Measurements from ENCODE around the gene ADM. TPM values are rescaled to one million over a fixed set of nuclear protein-coding genes. Genes with fewer than 3 reads are reported as not detected.

Gene ADM
- total RNA-seq, 1 experiment from 2014 or later: 263 TPM

DNA sequence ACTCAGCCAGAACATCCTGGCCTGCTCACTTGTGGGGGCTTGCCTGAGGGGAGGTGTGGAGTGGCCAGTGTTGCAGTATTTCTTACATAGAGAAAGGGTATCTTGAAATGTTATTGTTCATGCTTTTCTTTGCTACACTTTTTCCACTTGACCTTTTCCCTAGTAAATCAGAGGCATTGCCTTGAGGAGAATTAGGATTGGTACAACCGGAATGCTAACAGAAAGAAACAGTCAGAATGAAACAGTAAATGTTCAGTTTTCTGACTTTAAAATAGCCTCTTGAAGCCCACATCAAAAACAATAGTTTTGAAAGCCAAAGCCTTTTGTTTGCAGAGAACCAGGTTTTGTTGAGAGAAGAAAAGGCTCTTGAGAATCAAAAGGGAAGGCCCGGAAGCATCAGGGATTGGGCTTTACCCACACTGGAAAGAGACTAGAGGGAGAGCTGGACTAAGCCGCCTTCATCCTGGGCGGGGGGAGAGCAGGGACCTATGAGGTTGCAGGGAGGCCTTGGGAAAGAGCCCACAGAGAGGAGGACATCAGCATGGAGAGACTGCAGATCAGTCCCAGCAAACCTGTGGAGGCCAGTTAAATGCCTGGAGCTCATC, 12.4 kb downstream of the ADM start:
- Histone ChIP-seq H3K36me3 (ENCODE audit: control insufficient read depth, insufficient read depth, low read length) (no peaks in the 10 kb centered on the region), H3K27me3 (ENCODE audit: control insufficient read depth, insufficient read depth, low read length) (no peaks in the 10 kb centered on the region), H3K4me3 (ENCODE audit: low read depth in 2 of 2, low read length in 2 of 2) (no peak overlapping the region), H3K4me1 (ENCODE audit: control insufficient read depth, insufficient read depth, low read length) (peaks cover 64% of the 10 kb centered on the region), H3K9me3 (ENCODE audit: control insufficient read depth, insufficient read depth, low read depth, low read length) (no peaks in the 10 kb centered on the region), H3K27ac (ENCODE audit: low read length) (peak overlapping the region; percentile 90)
- DNase-seq (ENCODE audit: low read depth, low spot score) (no peak), ATAC-seq (no peak)
- BruUV-seq (replicated peaks): no TSS peak
- ChIA-PET POLR2A (interaction anchor here (0.6 to 1.2 kb wide), 2 partner anchors 8 to 486 kb away, joined by 3 to 4 read pairs; no protein-coding TSS in a partner anchor), CTCF (interaction anchor here (0.6 to 0.7 kb wide), 4 partner anchors 51 to 716 kb away, joined by 3 to 5 read pairs (median 4); no protein-coding TSS in a partner anchor)
- intact Hi-C loops (cut with micrococcal nuclease; ENCODE audit: unreplicated experiment): no loop called here
- TF ChIP-seq, protein P1, sequence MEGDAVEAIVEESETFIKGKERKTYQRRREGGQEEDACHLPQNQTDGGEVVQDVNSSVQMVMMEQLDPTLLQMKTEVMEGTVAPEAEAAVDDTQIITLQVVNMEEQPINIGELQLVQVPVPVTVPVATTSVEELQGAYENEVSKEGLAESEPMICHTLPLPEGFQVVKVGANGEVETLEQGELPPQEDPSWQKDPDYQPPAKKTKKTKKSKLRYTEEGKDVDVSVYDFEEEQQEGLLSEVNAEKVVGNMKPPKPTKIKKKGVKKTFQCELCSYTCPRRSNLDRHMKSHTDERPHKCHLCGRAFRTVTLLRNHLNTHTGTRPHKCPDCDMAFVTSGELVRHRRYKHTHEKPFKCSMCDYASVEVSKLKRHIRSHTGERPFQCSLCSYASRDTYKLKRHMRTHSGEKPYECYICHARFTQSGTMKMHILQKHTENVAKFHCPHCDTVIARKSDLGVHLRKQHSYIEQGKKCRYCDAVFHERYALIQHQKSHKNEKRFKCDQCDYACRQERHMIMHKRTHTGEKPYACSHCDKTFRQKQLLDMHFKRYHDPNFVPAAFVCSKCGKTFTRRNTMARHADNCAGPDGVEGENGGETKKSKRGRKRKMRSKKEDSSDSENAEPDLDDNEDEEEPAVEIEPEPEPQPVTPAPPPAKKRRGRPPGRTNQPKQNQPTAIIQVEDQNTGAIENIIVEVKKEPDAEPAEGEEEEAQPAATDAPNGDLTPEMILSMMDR (IDR thresholded peaks at IDR 0.05): no peak
- TF ChIP-seq SIN3A (IDR thresholded peaks at IDR 0.05; ENCODE audit: borderline replicate concordance, insufficient read depth, low read depth, low read length) (no peak), TCF7L2 (IDR thresholded peaks at IDR 0.05; ENCODE audit: low read depth, low read length) (no peak), POLR2AphosphoS5 (IDR thresholded peaks at IDR 0.05; ENCODE audit: low read depth, low read length) (no peak)
- TF ChIP-seq, protein P2, sequence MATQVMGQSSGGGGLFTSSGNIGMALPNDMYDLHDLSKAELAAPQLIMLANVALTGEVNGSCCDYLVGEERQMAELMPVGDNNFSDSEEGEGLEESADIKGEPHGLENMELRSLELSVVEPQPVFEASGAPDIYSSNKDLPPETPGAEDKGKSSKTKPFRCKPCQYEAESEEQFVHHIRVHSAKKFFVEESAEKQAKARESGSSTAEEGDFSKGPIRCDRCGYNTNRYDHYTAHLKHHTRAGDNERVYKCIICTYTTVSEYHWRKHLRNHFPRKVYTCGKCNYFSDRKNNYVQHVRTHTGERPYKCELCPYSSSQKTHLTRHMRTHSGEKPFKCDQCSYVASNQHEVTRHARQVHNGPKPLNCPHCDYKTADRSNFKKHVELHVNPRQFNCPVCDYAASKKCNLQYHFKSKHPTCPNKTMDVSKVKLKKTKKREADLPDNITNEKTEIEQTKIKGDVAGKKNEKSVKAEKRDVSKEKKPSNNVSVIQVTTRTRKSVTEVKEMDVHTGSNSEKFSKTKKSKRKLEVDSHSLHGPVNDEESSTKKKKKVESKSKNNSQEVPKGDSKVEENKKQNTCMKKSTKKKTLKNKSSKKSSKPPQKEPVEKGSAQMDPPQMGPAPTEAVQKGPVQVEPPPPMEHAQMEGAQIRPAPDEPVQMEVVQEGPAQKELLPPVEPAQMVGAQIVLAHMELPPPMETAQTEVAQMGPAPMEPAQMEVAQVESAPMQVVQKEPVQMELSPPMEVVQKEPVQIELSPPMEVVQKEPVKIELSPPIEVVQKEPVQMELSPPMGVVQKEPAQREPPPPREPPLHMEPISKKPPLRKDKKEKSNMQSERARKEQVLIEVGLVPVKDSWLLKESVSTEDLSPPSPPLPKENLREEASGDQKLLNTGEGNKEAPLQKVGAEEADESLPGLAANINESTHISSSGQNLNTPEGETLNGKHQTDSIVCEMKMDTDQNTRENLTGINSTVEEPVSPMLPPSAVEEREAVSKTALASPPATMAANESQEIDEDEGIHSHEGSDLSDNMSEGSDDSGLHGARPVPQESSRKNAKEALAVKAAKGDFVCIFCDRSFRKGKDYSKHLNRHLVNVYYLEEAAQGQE (IDR thresholded peaks at IDR 0.05; ENCODE audit: insufficient read depth in 1 of 2, low read depth in 2 of 2, low read length in 1 of 2): no peak
- in situ Hi-C loops (cut with HindIII; ENCODE audit: low pct_unique_long_range_greater_than_20kb, low sequenced_read_pairs): loop anchor here (25.0 kb wide), 2 partner anchors 455 to 730 kb away; no protein-coding TSS in a partner anchor

DNA sequence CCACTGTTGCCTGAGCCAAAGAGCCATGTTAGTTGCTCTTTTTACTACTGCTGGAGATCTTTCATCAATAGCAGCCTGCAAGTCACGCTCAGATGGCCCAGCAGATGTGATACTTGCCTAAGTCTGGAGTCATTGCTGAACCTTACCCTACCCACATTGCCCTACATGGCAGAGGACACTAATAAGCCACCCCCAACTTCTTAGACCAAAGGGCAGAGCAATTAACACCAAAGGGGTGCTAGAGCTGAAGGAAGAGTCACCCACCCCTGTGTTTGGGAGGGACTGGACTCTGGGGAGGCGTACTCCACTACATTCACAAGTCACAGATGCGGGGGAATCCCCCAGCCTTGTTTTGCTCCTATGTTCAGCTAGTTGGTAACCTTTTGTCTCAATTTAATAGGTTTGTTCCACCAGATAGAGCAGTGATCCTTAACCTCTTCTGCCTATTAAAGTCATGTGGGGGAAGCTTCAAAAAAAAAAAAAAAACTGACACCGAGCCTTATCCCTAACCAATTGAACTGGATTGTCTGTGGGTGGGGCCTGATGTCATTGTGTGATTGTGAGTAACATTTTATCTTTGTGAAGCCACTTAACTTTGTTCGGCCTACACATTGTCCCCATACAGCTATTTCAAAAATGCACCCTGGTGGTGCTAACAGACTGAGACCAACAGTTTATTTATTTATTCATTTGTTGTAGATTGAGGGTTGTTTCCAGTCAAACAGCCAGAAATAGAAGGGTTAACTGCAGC, 13.1 kb downstream of the ADM start:
- Histone ChIP-seq H3K9me3 (ENCODE audit: control insufficient read depth, insufficient read depth, low read depth, low read length) (no peaks in the 10 kb centered on the region), H3K27me3 (ENCODE audit: control insufficient read depth, insufficient read depth, low read length) (no peaks in the 10 kb centered on the region), H3K36me3 (ENCODE audit: control insufficient read depth, insufficient read depth, low read length) (no peaks in the 10 kb centered on the region), H3K27ac (ENCODE audit: low read length) (peak overlapping the region; percentile 90), H3K4me3 (ENCODE audit: low read depth in 2 of 2, low read length in 2 of 2) (no peak overlapping the region), H3K4me1 (ENCODE audit: control insufficient read depth, insufficient read depth, low read length) (peaks cover 71% of the 10 kb centered on the region)
- DNase-seq (ENCODE audit: low read depth, low spot score) (no peak), ATAC-seq (no peak)
- intact Hi-C loops (cut with micrococcal nuclease; ENCODE audit: unreplicated experiment): no loop called here
- TF ChIP-seq POLR2AphosphoS5 (IDR thresholded peaks at IDR 0.05; ENCODE audit: low read depth, low read length) (no peak), SIN3A (IDR thresholded peaks at IDR 0.05; ENCODE audit: borderline replicate concordance, insufficient read depth, low read depth, low read length) (no peak), TCF7L2 (IDR thresholded peaks at IDR 0.05; ENCODE audit: low read depth, low read length) (no peak)
- TF ChIP-seq, protein P2 (IDR thresholded peaks at IDR 0.05; ENCODE audit: insufficient read depth in 1 of 2, low read depth in 2 of 2, low read length in 1 of 2): no peak
- TF ChIP-seq, protein P1 (IDR thresholded peaks at IDR 0.05): no peak
- POLR2A ChIA-PET: interaction anchor here (0.6 to 1.2 kb wide), 2 partner anchors 8 to 487 kb away, joined by 3 to 4 read pairs; no protein-coding TSS in a partner anchor
- in situ Hi-C loops (cut with HindIII; ENCODE audit: low pct_unique_long_range_greater_than_20kb, low sequenced_read_pairs): loop anchor here (25.0 kb wide), 2 partner anchors 456 to 731 kb away; no protein-coding TSS in a partner anchor
- BruUV-seq (replicated peaks): no TSS peak
- CTCF ChIA-PET: interaction anchor here (0.6 to 0.7 kb wide), 4 partner anchors 50 to 717 kb away, joined by 3 to 5 read pairs (median 4); no protein-coding TSS in a partner anchor

All from Panc1 (cell line).